ENCODE measurements around the gene PDGFRA.

GRCh38 chr4:54197926-54198325, 31.2 kb upstream of the PDGFRA start:
- TF ChIP-seq CTCF (IDR thresholded peaks at IDR 0.05) (no peak), EP300 (IDR thresholded peaks at IDR 0.05) (no peak)

All from stomach (tissue), 4 donors.